SK-N-MC (cell line): ENCODE results near the gene FRMD6.
"Not testable (repeated sequence)": the region's sequence is repeated elsewhere in the genome, so short reads cannot be mapped to it uniquely, and the experiment has no call there.

Source experiments
- DNase-seq: peaks from one replicate; pipeline ENCODE4 v3.0.0-alpha.2; 2011; ENCODE audit warnings: low read depth, low spot score
- H3K27ac ChIP-seq: fragments of 200-600 bp; sonication (generic); 2 replicates; pipeline ENCODE4 v1.5.1; 2016; ENCODE audit warnings: mixed run types
- H3K36me3 ChIP-seq: fragments of 200-600 bp; sonication (generic); 2 replicates; pipeline ENCODE4 v1.6.1; 2017; ENCODE audit warnings: antibody characterized with exemption, low read length, mixed read lengths; ENCODE audit not compliant: insufficient read depth
- H3K4me3 ChIP-seq: fragments of 200-600 bp; sonication (generic); 2 replicates; pipeline ENCODE4 v1.5.1; 2016
- H3K9ac ChIP-seq: fragments of 200-600 bp; sonication (generic); 2 replicates; pipeline ENCODE4 v1.8.0; 2017; ENCODE audit warnings: mixed run types, mixed read lengths; ENCODE audit not compliant: insufficient read length
- H3K9me3 ChIP-seq: fragments of 200-600 bp; sonication (generic); 2 replicates; pipeline ENCODE4 v1.6.1; 2017; ENCODE audit warnings: low read depth, mild to moderate bottlenecking, antibody characterized with exemption, low read length, moderate library complexity, mixed read lengths
- EZH2 ChIP-seq: fragments of 200-600 bp; sonication (generic); IDR thresholded peaks from one replicate; pipeline ENCODE4 v1.6.1; 2017; ENCODE audit warnings: antibody characterized with exemption
- FOXP2 ChIP-seq: optimal IDR thresholded peaks from 2 replicates; pipeline ENCODE3; 2011; ENCODE audit warnings: mild to moderate bottlenecking, moderate library complexity; ENCODE audit not compliant: insufficient read depth; ENCODE audit errors: extremely low read length, control extremely low read depth
- POLR2AphosphoS5 ChIP-seq: IDR thresholded peaks from 2 replicates; pipeline ENCODE4 v1.6.1; 2012; ENCODE audit warnings: mild to moderate bottlenecking, low read depth, low read length, borderline replicate concordance

Gene FRMD6

GRCh38 chr14:51730098-51730497, 78.4 kb downstream of the FRMD6 start:
- H3K36me3 ChIP-seq = peaks cover 43% of the 10 kb centered on the region
- H3K4me3 ChIP-seq = no peak overlapping the region
- no peak overlapping the region for H3K9ac ChIP-seq
- H3K27ac ChIP-seq = no peak overlapping the region
- no peaks in the 10 kb centered on the region for H3K9me3 ChIP-seq
- DNase-seq = no peak
- no peak for TF ChIP-seq POLR2AphosphoS5
- TF ChIP-seq FOXP2 = no peak
- TF ChIP-seq EZH2 = no peak

DNA sequence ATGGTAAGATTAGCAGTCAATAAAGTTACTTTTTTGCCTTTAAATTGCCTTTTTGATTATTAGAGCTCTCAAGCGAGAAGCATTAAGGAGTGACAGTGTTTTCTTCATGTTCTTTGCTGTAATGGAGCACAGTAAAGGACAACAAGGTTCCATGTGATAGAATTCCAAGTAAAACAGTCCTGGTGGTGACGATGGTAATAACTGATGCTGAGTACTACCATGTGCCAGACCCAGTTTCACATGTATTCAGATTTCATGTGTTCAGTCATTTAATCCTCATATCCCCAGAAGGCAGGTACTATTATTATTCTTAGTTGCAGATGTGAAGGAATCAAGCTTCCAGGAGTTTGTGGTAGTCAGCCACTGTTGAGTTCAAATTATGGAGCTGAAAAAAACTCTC, 79.0 kb downstream of the FRMD6 start:
- Histone ChIP-seq H3K4me3 (no peak overlapping the region), H3K9me3 (no peaks in the 10 kb centered on the region), H3K9ac (no peak overlapping the region), H3K36me3 (peaks cover 37% of the 10 kb centered on the region), H3K27ac (no peak overlapping the region)
- TF ChIP-seq POLR2AphosphoS5 (no peak), FOXP2 (no peak), EZH2 (no peak)
- no peak for DNase-seq

DNA sequence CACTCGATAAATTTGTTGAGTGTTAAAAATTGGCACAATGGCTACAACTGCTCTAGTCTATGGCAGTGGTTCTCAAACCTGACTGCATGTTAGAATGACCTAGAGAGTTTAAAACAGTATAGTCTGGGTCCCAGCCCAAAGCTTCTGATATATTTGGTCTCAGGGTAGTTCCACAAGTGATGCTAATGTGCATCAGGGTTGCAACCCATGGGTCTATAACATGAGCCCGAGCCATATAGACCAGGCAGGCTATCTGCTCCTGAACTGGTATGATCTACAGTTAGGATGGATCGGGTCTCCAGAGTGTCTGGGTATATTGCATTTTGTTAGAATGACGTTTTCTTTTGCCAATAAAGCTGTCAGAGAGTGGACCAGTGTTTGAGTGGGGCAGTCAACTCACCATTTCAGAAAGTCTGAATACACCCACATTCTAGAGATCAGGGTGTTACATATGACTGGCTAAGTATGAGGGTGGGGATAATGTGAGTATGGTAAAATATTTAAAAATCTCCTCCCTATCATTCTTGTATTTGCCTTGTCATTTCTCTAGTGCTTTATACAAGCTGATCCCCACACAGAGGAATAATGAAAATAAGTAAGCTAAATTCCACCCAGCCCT, 80.9 kb downstream of the FRMD6 start:
- no peak for TF ChIP-seq POLR2AphosphoS5
- TF ChIP-seq EZH2 = no peak
- no peak for TF ChIP-seq FOXP2
- Histone ChIP-seq H3K36me3 (peaks cover 17% of the 10 kb centered on the region), H3K4me3 (no peak overlapping the region), H3K9me3 (no peaks in the 10 kb centered on the region), H3K9ac (no peak overlapping the region), H3K27ac (no peak overlapping the region)
- DNase-seq = no peak

DNA sequence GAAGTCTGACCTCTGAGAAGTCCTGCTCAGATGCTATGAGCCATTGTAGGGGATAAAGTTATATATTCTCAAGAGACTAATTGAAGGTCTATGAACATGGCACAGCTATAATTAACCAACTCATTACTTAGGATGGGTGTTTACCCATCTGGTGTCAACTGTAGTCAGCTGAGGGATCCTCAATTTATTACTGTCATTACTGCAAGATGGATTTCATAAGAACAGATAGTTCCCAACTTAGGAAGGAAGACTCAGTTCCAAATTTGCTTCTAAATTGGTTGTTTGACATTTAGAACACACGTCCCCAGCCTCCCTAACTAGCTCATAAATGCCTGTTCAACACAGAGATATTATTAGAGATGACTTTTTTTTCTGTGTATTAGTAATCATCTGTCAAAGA, 81.4 kb downstream of the FRMD6 start:
- H3K9ac ChIP-seq = no peak overlapping the region
- TF ChIP-seq FOXP2 = no peak
- no peak for TF ChIP-seq EZH2
- no peak for TF ChIP-seq POLR2AphosphoS5
- H3K27ac ChIP-seq = no peak overlapping the region
- no peaks in the 10 kb centered on the region for H3K9me3 ChIP-seq
- no peak overlapping the region for H3K4me3 ChIP-seq
- H3K36me3 ChIP-seq = peaks cover 12% of the 10 kb centered on the region
- no peak for DNase-seq

DNA sequence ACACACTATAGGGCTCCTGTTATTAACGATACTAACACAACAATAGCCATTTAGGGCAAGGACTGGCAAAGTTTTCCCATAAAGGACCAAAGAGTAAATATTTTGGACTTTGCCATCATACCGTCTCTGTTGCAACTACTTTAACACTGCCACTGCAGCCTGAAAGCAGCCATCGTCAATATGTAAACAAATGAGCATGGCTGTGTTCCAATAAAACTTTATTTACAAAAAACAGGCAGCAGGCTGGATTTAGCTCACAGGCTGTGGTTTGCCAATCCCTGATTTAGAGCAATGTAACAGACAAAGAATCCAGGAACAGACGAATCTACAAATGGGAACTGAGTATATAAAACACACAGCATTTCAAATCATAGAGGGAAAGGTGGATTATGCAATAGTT, 84.1 kb downstream of the FRMD6 start:
- Histone ChIP-seq H3K27ac (no peak overlapping the region), H3K36me3 (no peaks in the 10 kb centered on the region), H3K9ac (no peak overlapping the region), H3K4me3 (no peak overlapping the region), H3K9me3 (no peaks in the 10 kb centered on the region)
- no peak for DNase-seq
- TF ChIP-seq POLR2AphosphoS5 (no peak), FOXP2 (no peak), EZH2 (no peak)

DNA sequence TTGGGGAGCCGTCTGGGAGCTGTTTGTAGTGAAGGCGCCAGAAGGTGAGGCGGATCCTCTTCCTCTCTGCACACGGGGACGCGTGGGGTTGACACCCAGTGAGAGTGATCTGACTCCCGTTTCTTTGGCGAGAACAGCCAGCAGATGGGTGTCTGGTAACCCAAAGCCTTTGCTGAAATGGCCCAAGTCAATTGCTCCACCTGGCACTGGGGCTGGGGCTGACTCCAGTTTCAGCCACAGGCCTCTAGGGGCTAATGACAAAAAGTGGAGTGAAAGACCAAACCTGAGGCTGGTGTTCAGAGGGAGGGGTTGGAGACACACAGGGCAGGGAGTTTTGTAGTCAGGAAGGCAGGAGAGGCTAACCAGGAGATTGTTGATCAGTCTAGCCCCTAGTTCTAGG, 87.0 kb downstream of the FRMD6 start:
- H3K27ac ChIP-seq = no peak overlapping the region
- no peak for TF ChIP-seq POLR2AphosphoS5
- TF ChIP-seq EZH2 = no peak
- TF ChIP-seq FOXP2 = no peak
- H3K9ac ChIP-seq = no peak overlapping the region
- H3K36me3 ChIP-seq = no peaks in the 10 kb centered on the region
- no peak for DNase-seq
- no peak overlapping the region for H3K4me3 ChIP-seq
- H3K9me3 ChIP-seq = no peaks in the 10 kb centered on the region

DNA sequence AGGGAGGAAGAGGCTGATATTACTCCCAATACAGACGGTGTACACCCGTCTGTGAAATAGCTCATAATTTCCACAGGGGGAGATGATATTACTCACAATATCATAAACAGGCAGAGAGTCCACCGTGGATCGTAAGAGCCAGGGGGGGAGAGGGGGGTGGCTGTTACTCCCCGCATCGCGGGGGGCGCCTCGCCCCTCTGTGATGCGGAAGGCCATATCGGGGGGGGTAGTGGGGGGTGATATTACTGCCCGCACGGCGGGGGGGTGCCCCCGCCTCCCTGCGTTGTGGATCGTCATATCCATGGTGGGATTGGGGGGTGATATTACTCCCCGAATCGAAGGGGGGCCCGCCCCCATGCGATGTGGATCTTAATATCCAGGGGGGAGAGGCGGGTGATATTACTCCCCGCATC, 91.9 kb downstream of the FRMD6 start:
- no peaks in the 10 kb centered on the region for H3K9me3 ChIP-seq
- no peak overlapping the region for H3K9ac ChIP-seq
- no peak for DNase-seq
- H3K4me3 ChIP-seq = no peak overlapping the region
- no peak for TF ChIP-seq FOXP2
- no peak for TF ChIP-seq POLR2AphosphoS5
- TF ChIP-seq EZH2 = no peak
- no peak overlapping the region for H3K27ac ChIP-seq
- H3K36me3 ChIP-seq = no peaks in the 10 kb centered on the region

DNA sequence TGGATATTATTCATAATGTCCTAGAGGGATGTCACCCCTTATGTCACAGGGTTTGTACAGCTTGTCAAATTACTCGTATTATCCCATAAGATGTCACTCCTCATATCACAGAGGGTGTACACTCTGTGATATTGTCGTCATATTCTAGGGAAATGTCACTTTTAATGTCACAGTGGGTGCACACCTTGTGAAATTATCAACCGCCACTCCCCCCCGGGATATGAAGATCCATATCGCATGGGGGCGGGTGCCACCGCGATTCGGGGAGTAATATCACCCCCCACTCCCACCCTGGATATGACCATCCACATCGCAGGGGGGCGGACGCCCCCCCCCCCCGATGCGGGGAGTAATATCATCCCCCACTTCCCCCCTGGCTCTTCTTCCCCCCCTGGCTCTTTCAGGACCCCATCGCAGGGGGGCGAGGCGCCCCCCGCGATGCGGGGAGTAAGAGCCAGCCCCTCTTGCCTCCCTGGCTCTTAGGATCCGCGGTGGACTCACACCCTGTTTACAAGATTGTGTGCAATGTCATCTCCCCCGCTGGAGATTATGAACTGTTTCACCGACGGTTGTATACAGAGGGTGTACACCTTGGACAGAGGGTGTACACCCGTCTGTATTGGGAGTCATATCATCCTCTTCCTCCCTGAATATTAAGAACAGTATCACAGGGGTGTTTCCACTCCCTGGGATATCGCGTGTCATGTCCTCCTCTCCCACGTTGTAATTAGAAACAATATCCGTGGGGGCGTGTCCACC, 92.8 kb downstream of the FRMD6 start:
- Histone ChIP-seq H3K4me3 (no peak overlapping the region), H3K9me3 (no peaks in the 10 kb centered on the region), H3K9ac (no peak overlapping the region), H3K36me3 (no peaks in the 10 kb centered on the region), H3K27ac (no peak overlapping the region)
- DNase-seq = no peak
- TF ChIP-seq POLR2AphosphoS5 (no peak), FOXP2 (no peak), EZH2 (no peak)

- H3K36me3 ChIP-seq, H3K4me3 ChIP-seq, DNase-seq, H3K9ac ChIP-seq, H3K9me3 ChIP-seq, H3K27ac ChIP-seq: not testable (repeated sequence)
Observed at GRCh38 chr14:51746823-51747222, 95.1 kb downstream of the FRMD6 start.
